Suppressor macrophage (primary cell): Measurements from ENCODE around the gene TUBGCP3.

ENCODE experiments used
- DNase-seq, 4 experiments: peaks; one replicate each; pipeline ENCODE4 v3.0.0-alpha.2; 2020 to 2022

Gene TUBGCP3

DNA sequence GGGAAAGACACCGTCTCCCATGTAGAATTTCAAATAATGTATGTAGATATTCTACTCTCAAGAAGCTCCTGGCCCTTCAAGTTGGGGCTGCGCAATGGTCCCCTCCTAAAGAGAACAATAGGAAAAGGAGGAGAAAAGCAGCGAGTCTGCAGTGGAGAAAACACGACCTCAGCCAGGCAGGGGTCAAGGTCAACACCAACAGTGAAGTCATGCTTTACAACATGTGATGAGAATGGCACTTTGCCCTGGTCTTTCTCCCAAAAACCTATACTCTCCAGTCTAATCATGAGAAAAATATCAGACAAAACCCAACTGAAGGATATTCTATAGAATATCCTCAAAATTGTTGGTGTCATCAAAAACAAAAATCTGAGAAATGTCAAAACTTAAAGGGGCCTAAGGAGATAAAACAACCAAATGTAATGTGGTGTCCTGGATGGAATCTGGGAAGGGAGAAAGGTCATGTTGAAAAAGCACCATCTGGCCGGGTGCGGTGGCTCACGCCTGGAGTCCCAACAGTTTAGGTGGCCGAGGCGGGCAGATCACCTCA is 110.8 kb downstream of the TUBGCP3 start:
- DNase-seq: no peak

DNA sequence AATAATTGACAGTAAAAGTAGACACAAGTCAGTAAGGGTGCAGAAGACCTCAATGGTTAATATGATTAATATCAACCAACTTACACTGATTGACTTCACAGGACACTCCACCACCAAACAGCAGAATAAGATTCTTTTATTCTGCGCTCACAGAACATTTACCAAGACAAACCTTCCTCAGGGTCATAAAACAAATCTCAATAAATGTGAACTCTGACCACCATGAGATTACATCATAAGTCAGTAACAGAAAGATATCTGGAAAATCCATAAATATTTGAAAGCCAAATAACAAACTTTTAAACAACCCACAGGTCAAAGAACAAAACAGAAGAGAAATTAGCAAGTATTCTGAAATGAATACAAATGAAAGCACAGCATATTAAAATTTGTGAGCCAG is 112.1 kb downstream of the TUBGCP3 start:
- no peak for DNase-seq

DNA sequence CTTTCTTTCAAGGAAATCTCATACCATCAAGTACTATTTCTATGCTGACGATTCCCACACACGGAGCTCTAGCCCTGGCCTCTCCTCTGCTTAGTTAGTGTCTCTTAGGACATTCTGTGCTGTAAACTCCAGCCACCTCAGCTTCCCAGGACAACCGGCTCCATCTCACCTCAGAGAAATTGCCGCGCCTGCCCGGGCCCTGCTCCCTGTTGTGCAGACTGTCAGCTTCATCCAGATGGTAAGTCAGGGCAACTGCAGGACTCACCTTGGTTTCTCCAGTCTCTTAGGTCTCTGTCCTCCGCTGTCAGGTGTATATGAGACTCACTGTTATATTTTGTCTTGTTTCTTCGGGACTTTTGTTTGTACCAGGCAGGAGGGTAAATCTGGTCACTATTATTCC is 113.1 kb downstream of the TUBGCP3 start:
- no peak for DNase-seq

DNA sequence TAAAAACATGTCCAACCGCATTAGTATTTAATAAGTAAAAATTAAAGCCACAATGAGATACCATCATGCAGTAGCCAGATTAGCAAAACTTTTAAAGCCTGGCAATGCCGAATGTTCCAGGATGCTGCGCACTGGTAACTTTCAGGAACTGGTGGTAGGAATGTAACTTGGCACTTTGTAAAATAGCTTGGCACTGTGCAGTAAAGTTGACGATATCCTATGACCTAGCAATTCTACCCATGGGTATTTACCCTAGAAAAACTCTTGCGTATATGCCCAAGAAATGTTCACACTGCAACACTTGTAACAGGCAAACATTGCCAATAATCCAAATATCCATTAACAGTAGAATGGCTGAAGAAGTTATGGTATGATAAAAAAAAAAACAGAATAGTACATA is 114.1 kb downstream of the TUBGCP3 start:
- no peak for DNase-seq

DNA sequence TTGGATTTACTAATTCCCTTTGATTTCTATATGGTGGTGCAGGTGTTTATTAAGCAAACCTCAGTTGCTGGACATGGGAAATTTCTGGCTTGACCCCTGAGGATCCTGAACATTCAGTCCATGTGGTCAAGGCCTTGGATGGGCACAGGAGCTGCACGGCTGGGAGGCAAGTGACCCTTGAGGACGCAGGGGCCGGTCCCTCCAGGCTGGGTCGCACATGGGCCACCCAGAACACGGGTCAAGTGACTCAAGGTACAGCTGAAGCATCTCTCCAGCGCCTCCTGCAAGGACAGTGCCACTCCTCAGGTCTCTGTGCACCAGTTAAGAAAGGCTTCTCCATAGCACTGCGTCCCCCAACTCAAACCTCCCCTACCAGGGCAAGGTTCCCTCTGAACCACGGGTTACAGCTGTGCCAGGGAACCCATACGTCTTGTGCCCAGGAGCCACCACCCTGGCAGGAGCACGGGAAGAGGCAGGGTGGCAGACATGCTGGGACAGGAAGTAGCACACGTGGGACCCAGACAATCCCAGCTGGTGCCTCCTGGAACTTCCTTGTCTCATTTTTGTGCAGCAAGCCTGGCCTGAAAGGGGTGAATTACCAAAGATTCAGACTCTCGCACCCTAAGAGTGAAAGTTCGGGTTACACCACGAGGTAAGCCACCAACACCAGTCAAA is 118.7 kb downstream of the TUBGCP3 start:
- DNase-seq: no peak

DNA sequence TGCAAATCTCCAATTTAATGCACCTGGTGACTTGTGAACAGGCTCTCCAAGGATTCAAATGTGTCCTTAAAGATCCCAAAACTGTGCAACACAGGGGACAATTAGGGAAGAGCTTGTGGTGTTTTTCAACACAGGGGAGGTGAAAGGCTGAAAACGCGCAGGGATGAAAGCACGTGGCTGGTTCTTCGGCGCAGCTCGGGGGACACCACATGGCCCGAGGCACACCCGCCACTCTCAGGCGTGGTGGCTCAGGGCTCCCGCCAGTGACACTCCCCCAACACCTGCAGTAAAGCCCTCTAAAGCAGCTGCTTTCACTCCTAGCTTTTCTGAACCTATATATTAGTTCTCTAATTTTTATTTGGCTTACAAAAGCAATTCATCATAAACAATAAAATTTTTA is 119.9 kb downstream of the TUBGCP3 start:
- DNase-seq: no peak

DNA sequence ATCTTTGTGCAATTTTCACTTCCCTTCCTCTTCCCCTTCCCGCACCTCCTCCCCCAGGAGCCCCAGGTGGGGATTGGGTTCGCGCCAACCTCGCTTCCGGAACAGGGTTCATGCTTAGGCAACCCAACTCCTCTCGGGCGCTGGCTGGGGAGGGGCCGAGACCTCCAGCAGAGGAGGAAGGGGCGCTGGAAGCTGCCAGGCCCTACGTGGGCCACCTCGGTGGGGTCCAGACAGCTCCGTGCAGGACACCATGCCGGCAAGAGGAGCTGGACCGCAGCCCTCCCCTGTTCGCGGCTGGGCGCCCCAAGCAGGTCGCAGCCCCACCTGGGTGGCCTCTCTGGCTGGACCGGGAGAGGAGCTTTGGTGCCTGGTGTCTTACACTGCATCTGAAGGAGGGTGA is 120.7 kb downstream of the TUBGCP3 start:
- no peak for DNase-seq

DNA sequence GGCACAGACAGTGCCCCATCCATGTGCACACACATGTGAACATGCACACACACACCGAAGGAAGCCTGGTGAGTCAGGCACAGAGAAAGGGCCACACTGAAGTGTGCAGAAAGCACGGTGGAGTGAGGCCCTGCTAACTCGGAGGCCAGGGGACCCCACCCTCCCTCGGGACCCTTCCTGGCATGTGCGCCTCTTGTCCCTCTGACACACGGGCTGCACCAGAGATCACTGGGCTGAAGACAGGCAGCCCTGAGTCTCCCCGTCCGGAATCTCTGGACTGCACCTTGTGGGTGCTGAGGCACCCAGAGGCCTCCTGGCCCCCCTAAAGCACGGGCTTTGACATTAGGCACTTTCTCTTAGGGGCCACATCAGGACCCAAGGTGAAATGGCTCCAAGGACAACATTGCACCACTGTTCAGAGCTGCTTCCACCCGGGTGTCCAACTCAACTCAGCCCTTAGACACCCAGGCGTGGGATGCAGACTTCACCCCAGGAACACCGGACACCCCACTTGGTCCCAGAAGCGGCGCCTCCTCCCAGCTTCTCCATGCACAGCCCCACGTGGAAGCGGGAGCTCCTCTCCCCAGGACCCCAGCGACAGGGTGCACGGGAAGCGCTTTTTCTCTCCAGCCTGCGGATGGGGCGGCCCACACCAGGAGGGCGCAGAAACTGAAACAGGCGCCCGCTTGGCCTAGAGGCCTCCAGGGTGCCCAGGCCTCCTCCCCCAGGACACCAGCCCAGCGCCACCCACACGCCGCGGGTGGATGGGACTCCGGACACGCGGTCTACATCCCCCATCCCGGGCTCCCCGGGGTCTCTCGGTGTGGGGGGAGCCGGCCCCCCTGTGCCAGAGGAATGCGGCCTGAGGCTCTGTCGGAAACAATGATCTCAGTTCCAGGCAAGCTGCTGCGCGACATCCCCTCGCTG is 121.6 kb downstream of the TUBGCP3 start:
- DNase-seq: no peak

DNA sequence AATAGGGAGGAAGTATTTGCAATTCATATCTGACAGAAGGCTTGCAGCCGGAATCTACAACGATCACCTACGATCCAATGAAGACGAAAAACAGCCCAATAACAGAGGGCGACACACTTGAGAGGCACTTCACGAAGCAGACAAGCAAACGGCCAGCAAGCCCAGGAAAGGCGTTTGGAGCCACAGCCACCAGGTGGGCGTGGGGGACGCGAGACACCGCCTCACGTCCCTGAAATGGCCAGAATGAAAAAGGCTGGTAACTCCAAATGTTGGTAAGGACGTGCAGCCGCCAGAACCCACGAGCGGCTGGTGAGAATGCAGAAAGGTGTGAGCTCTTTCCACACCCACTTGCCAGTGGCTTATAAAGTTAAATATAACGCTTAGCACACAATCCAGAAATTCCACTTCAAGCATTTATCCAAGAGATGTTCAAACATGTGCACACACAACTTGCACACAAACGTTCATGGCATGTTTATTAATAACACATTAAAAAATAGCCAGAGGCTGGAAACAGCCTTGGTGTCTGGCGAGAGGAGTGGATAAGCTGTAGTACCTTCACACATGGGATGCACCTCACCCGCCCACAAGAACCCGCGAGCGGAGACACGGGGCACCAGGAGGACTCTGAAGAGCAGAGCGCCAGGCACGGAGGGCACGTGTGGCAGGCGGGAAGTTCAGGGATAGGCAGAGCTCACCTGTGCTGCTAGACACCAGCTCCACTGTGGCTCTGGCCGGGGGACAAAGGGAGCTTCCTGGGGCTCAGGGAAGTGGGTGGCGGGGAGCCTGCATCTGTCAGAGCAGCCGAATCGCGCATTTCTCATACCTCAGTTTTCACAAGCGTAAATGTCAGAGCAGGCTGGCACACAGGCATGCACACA is 122.5 kb downstream of the TUBGCP3 start:
- no peak for DNase-seq

DNA sequence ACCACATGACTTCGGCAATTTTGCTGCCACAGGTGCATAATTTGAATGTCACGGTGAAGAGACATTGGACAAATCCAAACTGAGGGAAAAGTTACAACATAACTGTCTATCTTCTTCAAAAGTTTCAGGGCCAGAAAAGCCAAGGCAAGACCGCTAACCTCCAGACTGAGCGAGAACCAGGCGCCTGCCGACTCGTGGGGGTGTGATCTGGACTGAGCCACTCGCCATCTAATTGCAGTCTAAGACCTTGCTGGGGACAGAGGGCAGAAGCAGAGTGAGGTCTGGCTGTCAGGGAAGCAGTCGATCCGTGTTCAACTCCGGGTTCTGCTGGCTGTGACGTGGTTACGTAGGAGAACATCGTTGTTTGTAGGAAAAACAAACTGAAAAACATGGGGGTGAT is 123.2 kb downstream of the TUBGCP3 start:
- DNase-seq: no peak

DNA sequence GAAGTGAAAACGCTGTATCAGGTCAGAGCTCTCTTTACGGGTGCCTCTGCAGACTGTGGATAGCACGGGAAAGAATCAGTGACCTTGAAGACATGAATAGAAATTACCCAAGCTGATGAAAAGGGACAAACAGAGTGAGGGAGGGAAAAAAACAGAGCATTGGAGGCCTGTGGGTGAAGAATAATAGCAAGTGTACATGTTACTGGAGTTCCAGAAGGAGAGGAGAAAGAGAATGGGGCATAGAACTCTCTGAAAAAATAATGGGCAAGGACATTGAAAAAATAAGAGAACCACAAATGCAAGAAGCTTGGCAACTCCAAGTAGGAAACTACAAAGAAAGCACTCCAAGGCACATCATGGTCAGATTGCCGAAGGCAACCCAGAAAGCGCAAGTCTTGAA is 125.5 kb downstream of the TUBGCP3 start:
- DNase-seq: no peak

DNA sequence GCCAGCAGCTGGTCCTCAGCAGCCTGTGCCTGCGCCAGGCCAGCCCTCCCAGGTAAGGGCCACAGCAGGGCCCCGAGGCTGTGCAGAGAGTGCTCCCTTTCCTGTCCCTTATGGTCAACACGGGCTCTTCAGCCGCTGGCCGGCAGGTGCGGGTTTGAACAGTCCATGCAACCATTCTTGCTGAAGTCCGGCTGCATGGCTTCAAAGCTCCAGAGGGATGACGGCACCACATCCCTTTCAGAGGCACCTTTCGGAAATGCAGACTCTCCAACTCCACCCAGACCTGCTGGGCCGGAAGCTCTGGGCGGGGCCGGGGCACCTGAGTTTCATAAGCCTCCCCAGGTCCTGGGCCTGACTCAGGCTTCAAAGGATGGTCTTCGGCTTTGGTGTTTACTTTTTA is 130.5 kb downstream of the TUBGCP3 start:
- no peak for DNase-seq

DNA sequence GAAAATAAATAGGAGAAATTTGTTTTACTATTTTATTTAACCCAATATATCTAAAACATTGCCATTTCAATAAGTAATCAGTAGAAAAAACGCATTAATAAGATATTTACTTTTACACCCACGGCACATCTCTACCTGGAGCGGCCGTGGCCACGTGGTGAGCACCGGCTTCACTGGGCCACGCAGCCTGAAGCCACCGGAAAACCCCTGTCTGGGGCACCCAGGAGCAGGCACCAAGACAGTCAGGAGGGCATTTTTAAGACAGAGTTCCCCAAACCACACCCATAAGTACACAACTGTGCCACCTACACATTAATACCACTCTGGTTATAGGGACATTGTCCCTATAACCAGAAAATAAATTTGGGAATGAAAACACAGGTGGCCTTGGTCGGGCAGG is 130.9 kb downstream of the TUBGCP3 start:
- DNase-seq: no peak

DNA sequence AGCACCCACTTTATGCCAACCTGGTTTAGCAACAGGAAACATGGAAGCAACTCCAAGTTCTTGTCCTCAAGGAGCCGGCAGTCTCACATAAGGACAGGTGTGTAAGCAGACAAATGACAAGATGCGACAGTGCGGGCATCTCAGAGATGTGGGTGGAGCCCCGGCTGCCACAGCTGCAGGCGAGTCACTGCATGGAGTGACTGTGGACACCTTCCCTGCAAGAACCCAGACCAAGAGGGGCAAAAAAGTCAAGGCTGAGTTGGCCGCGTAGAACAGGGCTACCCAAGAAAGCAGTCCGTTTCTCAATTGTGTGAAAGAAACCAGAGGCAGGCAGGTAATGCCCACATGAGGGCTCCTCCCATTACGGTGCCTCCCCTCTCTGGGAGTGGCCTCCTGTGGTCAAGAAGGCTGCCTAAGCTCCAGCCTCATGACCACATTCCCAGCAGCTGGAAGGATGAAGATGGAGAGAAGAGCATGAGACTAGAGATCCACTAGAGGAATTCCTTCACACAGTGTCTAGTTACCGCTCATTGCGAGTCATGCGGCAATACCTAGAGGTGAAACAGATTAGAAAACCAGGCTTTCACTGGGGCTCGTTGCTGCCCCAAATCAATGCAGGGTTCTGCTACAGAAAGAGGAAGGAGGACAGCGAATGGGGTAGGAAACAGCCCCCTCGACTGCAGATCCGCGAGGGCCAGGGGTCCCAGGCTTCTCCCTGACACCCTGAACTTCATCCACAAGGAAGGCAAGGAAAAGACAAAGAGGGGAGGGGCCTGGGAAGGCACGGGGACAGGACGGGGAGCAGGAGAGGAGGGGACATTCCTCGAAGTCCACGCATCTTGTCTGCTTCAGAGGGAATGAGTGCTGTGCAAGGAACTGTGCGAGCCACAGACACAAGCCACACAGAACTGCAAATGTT is 131.6 kb downstream of the TUBGCP3 start:
- no peak for DNase-seq

DNA sequence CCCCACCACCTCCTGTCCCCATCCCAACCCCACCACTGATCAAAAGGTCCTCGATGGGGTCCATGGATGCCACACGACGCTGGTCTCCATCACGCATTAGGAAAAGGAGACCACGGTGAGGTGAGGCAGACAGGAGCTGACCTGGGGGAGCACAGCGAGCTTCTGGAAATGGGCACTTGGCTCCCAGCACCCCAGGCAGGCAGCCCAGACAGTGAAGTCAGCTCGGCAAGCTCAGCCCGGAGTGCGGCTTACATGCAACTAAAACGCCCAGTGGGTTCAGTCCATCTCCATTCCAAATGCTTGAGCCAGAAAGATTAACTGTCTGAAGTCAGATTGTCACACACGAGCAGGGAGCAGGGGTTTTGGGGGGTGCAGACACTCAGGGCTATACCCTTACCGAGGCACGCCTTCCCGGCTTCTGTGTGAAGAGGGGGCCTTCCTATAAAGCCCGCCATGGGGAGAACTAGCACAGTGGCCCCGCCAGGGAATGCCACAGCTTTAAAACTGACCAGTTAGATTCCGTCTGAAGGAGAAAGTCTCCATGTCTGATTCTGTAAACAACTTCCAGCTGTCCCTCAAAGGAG is 132.4 kb downstream of the TUBGCP3 start:
- DNase-seq: no peak

DNA sequence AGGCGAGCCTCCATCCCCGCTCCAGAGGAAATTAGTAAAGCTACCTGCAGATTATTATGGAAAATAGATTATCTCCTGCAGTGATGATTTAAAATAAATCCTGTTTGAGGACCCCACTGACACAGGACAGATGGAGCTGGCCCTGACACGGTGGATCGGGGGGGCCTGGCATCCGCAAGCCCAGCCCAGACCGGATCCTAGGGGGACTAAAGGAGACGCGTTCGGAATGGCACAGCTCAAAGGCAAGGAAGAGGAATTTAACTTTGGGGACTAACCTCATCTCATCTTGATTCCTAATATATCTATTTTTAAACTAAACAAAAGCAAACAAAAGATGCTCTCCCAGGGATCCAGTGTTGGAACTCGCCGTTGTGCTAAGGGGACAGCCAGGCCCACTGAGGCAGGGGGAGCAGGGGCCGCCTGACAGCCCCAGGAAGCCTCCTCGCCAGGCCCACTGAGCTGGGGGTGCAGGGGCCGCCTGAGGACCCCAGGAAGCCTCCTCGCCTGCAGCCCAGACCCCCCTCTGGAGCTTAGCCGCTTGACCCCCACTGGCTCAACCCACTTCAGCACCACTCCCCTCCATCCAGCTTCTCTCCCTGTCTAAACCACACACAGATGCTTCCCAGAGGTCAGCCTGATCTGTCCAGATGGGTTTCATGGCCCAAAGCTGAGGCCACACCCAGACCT is 133.2 kb downstream of the TUBGCP3 start:
- DNase-seq: no peak

DNA sequence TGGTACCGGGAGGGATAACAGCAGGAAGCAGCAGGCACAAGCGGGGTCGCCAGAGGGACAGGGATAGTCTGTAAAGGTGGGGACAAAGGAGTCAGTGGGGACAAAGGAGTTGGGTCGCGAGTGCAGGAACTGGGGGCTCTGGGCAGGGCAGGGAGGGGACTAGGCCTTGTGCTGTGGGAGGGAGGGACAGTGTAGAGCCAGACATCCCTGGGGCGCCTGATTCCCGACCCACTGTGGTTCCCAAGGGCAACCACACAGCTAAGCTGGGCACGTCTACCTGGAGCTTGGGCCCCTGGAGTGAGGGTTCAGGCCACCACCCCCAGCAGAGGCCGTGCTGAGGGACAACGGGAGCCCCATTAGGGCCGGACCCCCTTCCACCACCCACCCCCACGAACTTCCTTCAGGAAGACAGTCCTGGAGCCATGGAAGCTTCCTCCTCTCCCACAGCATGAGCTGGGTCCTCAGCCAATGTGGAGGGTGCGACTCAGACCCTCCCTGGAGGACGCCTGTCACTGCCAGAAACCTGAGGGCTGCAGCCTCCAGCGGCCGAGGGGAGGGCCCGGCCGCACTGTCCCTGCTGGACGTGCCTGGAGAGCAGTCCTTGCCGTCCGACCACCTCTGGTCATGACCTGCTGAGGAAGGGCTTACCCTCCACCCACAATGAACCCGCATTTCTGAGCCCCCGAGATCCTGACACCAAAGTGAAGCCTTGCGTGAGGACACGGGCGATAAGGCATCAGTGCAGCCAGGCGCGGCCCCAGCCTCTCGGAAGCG is 133.9 kb downstream of the TUBGCP3 start:
- no peak for DNase-seq

DNA sequence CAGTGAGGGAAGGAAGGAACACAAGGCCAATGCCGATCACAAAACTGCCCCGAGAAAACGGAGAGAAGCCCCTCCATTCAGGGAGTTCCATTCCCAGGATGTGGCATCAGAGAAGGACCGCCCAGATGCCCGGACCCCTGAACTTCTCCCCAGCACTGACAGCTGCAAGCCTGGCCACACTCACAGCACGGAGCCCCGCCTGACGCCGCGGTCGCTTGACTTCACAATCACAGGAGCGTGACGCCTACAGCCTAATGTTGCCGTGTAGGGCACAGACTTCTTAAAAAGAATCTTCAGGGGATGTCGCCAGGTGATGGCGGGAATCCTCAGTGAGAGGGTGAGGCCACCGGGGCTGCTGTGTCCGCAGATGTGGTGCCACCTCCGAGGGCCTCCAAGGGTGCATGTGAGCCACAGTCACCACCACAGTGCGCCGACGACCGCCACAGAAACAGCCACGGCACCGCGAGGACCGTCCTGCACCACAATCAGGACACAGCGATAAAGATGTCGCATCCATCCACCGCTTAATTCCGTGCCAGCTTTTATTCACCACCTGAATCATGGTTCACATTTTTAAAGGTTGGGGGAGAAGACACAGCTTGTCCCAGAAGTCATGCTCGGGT is 134.6 kb downstream of the TUBGCP3 start:
- no peak for DNase-seq
